Subcutaneous preadipocyte (primary cell): ENCODE data around the gene SPTBN1. TPM values are rescaled to one million over a fixed set of nuclear protein-coding genes. Genes with fewer than 3 reads are reported as not detected.

ENCODE experiments used
- total RNA-seq: library from RNA; depleted of rRNA; stranded (reverse); fragments of >200 nt; gene quantifications from 2 replicates; pipeline ENCODE4 v1.2.3, GENCODE V29; 2012

SPTBN1 gene
- total RNA-seq, result 242 and 464 TPM in 2 replicates

GRCh38 chr2:54455563-54456361 lies at the start of gene SPTBN1:
Gene SPTBN1 (plus strand): TSS chr2:54456327. CDS start chr2:54526419, 70,092 bp downstream.

Other genes with a start within 250 kb of the SPTBN1 start
- gene TSPYL6, start 200.1 kb upstream of the SPTBN1 start, total RNA-seq, result not detected in 2 replicates